Left ventricle myocardium inferior (tissue), 1 donor: ENCODE results near the gene CYP1A2. TPM values are rescaled to one million over a fixed set of nuclear protein-coding genes. Genes with fewer than 3 reads are reported as not detected.

Experiments used
- DNase-seq: peaks from one replicate; pipeline ENCODE4 v3.0.0-alpha.2; 2020
- H3K27ac ChIP-seq: fragments of 200-600 bp; replicated peaks from 2 replicates; pipeline ENCODE4 v1.8.0; 2021
- H3K27me3 ChIP-seq: fragments of 200-600 bp; 2 replicates; pipeline ENCODE4 v1.8.0; 2021; ENCODE audit warnings: low read depth
- H3K36me3 ChIP-seq: fragments of 200-600 bp; 2 replicates; pipeline ENCODE4 v1.8.0; 2021
- H3K4me1 ChIP-seq: fragments of 200-600 bp; 2 replicates; pipeline ENCODE4 v1.8.0; 2021
- H3K4me3 ChIP-seq: fragments of 200-600 bp; 2 replicates; pipeline ENCODE4 v1.8.0; 2021; ENCODE audit warnings: mild to moderate bottlenecking, moderate library complexity
- H3K9me3 ChIP-seq: fragments of 200-600 bp; replicated peaks from 2 replicates; pipeline ENCODE4 v1.8.0; 2021
- intact Hi-C: fragments of 100-400 bp; cut with micrococcal nuclease; formaldehyde crosslinking; loops from one replicate; pipeline ENCODE4 v1.11.0; 2022
- total RNA-seq: library from RNA; stranded (reverse); fragmentation: NEBNext Ultra II Directional; extraction: Animal tissue kit (Norgen Biotek cat#: 25700); gene quantifications from one replicate; pipeline ENCODE4 v1.2.1, GENCODE V29; 2021
- TF ChIP-seq, protein P1 (sequence below): fragments of 200-600 bp; IDR thresholded peaks from 2 replicates; pipeline ENCODE4 v1.8.0; 2021; ENCODE audit warnings: antibody characterized with exemption, mild to moderate bottlenecking, borderline replicate concordance
- donor health status: DM: no; HTN: yes; CAD: no; lungs with severe emphysema.

Gene CYP1A2
- total RNA-seq, 1 donor from 2014 or later, result not detected

DNA sequence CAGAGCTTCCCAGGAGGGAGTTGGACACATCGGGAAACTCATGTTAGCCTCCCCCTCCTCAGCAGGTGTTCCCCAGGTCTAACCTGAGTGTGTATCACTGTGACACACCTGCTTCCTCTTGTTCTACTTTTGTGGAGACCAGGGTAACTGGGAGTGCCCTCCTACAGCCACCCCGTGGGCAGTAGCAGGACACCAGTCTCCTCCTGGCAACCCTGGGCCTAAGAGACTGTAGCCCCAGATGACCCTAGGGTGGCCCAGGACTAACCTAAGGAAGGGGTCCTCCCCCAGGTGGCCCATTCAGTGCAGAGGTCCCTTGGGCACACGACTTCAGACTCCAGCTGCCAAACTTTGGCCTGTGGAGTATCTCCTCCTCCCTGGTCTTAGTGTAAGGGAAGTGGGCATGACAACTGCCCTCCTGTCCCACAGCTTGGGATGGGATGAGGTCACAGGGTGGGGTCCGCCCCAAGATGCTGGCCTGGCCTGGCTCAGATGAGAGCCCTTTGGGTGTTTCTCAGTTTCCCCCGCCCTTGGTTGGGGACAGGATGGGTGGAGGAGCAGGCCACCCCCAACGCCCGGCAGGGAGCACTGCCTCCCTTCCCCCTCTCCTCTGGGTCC, 38.0 kb downstream of the CYP1A2 start:
- H3K4me3 ChIP-seq, result peak overlapping the region; percentile 45
- TF ChIP-seq, protein P1, sequence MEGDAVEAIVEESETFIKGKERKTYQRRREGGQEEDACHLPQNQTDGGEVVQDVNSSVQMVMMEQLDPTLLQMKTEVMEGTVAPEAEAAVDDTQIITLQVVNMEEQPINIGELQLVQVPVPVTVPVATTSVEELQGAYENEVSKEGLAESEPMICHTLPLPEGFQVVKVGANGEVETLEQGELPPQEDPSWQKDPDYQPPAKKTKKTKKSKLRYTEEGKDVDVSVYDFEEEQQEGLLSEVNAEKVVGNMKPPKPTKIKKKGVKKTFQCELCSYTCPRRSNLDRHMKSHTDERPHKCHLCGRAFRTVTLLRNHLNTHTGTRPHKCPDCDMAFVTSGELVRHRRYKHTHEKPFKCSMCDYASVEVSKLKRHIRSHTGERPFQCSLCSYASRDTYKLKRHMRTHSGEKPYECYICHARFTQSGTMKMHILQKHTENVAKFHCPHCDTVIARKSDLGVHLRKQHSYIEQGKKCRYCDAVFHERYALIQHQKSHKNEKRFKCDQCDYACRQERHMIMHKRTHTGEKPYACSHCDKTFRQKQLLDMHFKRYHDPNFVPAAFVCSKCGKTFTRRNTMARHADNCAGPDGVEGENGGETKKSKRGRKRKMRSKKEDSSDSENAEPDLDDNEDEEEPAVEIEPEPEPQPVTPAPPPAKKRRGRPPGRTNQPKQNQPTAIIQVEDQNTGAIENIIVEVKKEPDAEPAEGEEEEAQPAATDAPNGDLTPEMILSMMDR, result no peak
- intact Hi-C loops, result no loop called here
- H3K36me3 ChIP-seq, result no peaks in the 10 kb centered on the region
- H3K9me3 ChIP-seq, result no peaks in the 10 kb centered on the region
- no peaks in the 10 kb centered on the region for H3K27me3 ChIP-seq
- peaks cover 95% of the 10 kb centered on the region for H3K4me1 ChIP-seq
- peak overlapping the region; percentile 98 for H3K27ac ChIP-seq
- DNase-seq, result peak; percentile 57

DNA sequence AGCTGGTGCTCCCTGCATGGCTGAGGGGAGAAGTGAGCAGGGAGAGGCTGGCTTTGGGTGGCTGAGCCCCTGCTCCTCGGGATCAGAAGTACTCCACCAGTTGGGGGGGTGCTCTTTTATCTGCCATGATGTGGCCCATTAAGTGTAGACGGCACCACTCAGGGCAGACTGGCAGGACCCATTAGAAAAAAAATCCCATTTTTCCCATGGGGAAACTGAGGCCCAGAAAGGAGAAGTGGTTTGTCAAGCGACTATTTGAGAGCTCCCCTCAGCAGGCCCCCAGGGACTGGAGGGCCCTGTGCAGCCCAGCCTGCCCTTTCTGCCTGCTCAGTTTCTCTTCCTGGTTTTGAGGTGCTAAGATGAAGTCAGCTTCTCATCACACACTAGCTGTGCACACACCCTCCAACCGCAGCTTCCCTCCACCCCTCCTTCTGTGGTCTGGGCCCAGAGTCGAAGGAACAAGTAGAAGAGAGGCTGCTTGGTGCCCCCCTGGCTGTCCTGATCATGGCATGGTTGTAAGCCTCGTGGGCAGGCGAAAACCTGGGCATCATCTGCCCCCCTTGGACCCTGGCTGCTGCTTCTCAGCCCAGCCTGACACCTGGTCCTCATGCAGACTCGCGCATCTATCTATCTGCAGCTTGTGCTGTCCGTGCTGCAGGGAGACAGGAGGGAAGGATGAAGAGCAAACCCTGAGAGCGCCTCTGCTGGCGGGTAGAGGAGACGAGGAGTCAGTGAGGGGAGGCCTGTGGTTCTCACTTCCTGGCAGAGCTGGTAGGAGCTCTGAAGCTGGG, 38.8 kb downstream of the CYP1A2 start:
- H3K4me1 ChIP-seq, result peaks cover 100% of the 10 kb centered on the region
- peak; percentile 57 for DNase-seq
- intact Hi-C loops, result no loop called here
- no peaks in the 10 kb centered on the region for H3K27me3 ChIP-seq
- TF ChIP-seq, protein P1, result peak; percentile 55
- H3K4me3 ChIP-seq, result peak overlapping the region; percentile 45
- no peaks in the 10 kb centered on the region for H3K9me3 ChIP-seq
- no peaks in the 10 kb centered on the region for H3K36me3 ChIP-seq
- H3K27ac ChIP-seq, result peak overlapping the region; percentile 98

DNA sequence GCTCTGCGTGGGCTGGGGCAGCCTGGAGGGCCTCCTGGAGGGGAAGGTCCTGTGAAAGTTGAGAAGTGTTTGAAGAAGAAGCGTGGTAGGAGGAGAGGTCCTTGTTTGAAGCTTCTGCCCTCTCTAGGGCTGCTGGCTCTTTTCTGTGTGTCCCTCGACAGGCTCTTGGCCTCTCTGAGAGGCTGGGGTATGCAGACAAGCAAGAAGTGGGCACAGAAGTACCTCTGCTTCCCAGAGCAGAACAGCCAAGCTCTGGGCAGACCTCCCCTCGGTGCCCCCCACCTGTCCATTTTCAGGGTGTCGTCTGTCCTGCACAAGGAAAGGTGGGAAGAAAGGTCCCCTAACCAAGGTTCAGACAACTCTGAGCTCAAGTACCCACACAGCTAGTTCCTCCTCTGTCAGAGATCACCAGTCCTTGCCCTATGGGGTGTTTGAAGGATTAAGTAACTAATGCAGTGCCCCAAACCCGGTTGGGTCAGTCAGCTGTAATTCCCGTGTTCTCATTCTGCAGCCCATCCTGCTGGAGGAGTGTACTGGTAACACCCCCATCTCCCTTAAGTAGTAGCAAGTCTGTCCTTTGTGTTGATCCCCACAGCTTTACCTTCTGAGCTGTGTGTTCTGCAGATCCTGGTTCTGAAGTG, 39.5 kb downstream of the CYP1A2 start:
- no peak for DNase-seq
- Histone ChIP-seq H3K36me3 (no peaks in the 10 kb centered on the region), H3K4me3 (peak overlapping the region; percentile 45), H3K27ac (peak overlapping the region; percentile 98), H3K4me1 (peaks cover 100% of the 10 kb centered on the region), H3K27me3 (no peaks in the 10 kb centered on the region), H3K9me3 (no peaks in the 10 kb centered on the region)
- TF ChIP-seq, protein P1, result no peak
- intact Hi-C loops, result no loop called here

DNA sequence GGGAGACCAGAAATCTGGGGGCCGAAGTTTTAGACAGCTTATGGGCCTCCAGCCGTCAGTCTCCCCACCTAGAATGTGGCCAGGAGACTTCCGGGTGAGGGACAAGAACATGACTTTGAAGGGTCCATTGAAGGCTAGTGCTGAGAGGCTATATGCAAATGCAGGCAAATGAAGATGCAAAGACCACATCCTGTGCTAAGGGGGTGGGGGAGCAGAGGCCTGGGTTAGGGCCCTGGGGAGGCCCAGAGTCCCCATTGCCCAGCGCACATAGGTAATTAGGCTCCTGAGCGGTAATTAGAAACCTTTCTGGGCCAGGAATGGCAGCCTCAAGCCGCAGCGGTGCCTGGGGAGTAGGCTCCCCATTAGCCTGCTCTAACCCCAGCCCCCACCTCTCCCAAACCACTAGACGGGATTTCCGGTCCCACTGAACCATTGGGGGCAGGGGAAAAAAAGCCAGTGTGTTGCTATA, 40.1 kb downstream of the CYP1A2 start:
- Histone ChIP-seq H3K4me1 (peaks cover 100% of the 10 kb centered on the region), H3K4me3 (peak overlapping the region; percentile 45), H3K36me3 (no peaks in the 10 kb centered on the region), H3K27me3 (no peaks in the 10 kb centered on the region), H3K9me3 (no peaks in the 10 kb centered on the region), H3K27ac (peak overlapping the region; percentile 98)
- TF ChIP-seq, protein P1, result no peak
- intact Hi-C loops, result no loop called here
- DNase-seq, result no peak

DNA sequence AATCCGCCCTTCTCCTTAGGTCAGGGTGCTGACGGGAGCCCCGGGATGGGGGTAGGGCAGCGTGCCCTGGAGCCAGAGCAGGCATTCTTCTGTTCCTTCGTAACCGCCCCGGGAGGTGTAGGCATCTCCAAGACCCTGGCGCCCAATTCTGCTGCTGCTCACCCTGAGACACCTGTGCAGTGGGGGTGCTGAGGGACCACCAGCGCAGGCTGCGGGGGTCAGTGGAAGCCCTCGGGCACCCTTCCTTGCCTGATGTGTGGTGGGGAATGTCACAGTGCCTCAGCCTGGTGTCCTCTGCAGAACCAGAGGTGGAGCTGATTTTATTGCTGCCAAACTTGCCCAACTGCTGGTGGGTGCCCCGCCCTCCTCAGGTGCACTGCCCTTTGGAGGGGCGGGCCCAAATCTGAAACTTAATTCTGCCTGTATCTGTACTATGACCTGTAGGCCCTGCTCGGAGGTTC, 40.6 kb downstream of the CYP1A2 start:
- Histone ChIP-seq H3K27ac (peak overlapping the region; percentile 98), H3K9me3 (no peaks in the 10 kb centered on the region), H3K4me3 (peak overlapping the region; percentile 45), H3K4me1 (peaks cover 98% of the 10 kb centered on the region), H3K27me3 (no peaks in the 10 kb centered on the region), H3K36me3 (no peaks in the 10 kb centered on the region)
- TF ChIP-seq, protein P1, result no peak
- intact Hi-C loops, result no loop called here
- no peak for DNase-seq
